ENCODE data around the gene TMEM170B.

The TMEM170B gene

DNA sequence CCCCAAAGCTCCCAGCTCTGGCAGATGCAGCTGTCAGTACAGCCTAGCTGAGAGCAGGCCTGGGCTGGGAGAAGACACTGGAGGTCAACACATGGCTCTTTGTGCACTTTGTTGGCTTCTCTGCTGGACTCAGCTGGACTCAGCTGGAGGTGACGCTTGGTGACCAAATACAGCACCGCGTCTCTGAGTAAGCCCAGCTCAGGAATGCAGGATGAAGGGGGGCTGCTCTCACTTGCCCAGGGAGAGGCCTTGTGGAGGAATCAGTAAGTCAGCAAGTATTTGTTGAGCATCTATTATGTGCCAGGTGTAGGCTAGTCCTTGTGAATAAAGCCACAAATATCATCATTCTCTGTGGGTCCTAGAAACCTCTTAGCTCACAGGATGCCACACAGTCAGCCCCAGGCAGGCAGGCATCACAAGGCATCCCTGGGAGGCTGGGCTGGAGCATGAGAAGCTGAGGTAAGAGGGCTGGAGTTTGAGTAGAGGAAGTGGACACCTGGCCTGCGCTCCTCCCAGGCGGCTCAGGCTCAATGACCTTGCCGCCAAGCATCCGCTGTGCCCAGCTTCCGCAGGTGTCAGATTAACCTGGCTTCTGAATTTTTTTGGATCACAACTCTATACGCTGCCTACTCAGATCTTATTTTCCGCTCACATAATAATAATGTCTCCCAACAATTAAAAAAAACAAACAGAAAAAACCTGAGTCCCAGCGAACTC lies 95.4 kb downstream of the TMEM170B start:
- Histone ChIP-seq H3K4me1 (ENCODE audit: control insufficient read depth in 1 of 2, insufficient read depth in 1 of 2, low read depth in 1 of 2, low read length in 1 of 2) (no peaks in the 10 kb centered on the region), H3K9me3 (no peaks in the 10 kb centered on the region), H3K27me3 (no peaks in the 10 kb centered on the region), H3K27ac (no peak overlapping the region), H3K4me3 (ENCODE audit: low read depth in 1 of 2, low read length in 1 of 2) (no peak overlapping the region), H3K36me3 (no peaks in the 10 kb centered on the region)
- TF ChIP-seq, protein P1, sequence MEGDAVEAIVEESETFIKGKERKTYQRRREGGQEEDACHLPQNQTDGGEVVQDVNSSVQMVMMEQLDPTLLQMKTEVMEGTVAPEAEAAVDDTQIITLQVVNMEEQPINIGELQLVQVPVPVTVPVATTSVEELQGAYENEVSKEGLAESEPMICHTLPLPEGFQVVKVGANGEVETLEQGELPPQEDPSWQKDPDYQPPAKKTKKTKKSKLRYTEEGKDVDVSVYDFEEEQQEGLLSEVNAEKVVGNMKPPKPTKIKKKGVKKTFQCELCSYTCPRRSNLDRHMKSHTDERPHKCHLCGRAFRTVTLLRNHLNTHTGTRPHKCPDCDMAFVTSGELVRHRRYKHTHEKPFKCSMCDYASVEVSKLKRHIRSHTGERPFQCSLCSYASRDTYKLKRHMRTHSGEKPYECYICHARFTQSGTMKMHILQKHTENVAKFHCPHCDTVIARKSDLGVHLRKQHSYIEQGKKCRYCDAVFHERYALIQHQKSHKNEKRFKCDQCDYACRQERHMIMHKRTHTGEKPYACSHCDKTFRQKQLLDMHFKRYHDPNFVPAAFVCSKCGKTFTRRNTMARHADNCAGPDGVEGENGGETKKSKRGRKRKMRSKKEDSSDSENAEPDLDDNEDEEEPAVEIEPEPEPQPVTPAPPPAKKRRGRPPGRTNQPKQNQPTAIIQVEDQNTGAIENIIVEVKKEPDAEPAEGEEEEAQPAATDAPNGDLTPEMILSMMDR (IDR thresholded peaks at IDR 0.05), result no peak

Measured in neutrophil (primary cell).